GM23338 (cell line): ENCODE measurements around the gene VAT1. TPM values are rescaled to one million over a fixed set of nuclear protein-coding genes. Genes with fewer than 3 reads are reported as not detected.

Experiments
- ATAC-seq: fragments of 200-7000 bp; cut with Tn5 transposase; 3 replicates; pipeline ENCODE4 v1.9.1; 2020
- DNase-seq: peaks from one replicate; pipeline ENCODE4 v3.0.0-alpha.2; 2015; ENCODE audit warnings: low spot score
- H2AFZ ChIP-seq: fragments of 200-600 bp; sonication (generic); 2 replicates; pipeline ENCODE4 v1.8.0; 2016; ENCODE audit warnings: antibody characterized with exemption, mild to moderate bottlenecking, moderate library complexity
- H3F3A ChIP-seq: fragments of 200-600 bp; sonication (generic); replicated peaks from 2 replicates; pipeline ENCODE4 v1.8.0; 2017; ENCODE audit warnings: antibody characterized with exemption, mixed run types, low read depth
- H3K27ac ChIP-seq: fragments of 200-600 bp; sonication (generic); 2 replicates; pipeline ENCODE4 v1.6.1; 2016; ENCODE audit warnings: low read depth
- H3K27me3 ChIP-seq: fragments of 200-600 bp; sonication (generic); 2 replicates; pipeline ENCODE4 v1.8.0; 2016; ENCODE audit warnings: mild to moderate bottlenecking, mixed run types, moderate library complexity; ENCODE audit not compliant: insufficient read depth
- H3K36me3 ChIP-seq: fragments of 200-600 bp; sonication (generic); 2 replicates; pipeline ENCODE4 v1.8.0; 2016; ENCODE audit warnings: mild to moderate bottlenecking; ENCODE audit not compliant: insufficient read depth
- H3K4me1 ChIP-seq: fragments of 200-600 bp; sonication (generic); 2 replicates; pipeline ENCODE4 v1.8.0; 2016; ENCODE audit warnings: mild to moderate bottlenecking, moderate library complexity; ENCODE audit not compliant: insufficient read depth
- H3K4me2 ChIP-seq: fragments of 200-600 bp; sonication (generic); 2 replicates; pipeline ENCODE4 v1.7.1; 2017; ENCODE audit warnings: mixed run types
- H3K4me3 ChIP-seq: fragments of 200-600 bp; sonication (generic); 2 replicates; pipeline ENCODE4 v1.6.1; 2016; ENCODE audit warnings: mixed run types
- H3K79me2 ChIP-seq: fragments of 200-600 bp; sonication (generic); replicated peaks from 2 replicates; pipeline ENCODE4 v1.8.0; 2017; ENCODE audit warnings: mild to moderate bottlenecking; ENCODE audit not compliant: insufficient read depth
- H3K9me2 ChIP-seq: fragments of 200-600 bp; sonication (generic); 2 replicates; pipeline ENCODE4 v1.8.0; 2017; ENCODE audit not compliant: insufficient read depth
- H4K20me1 ChIP-seq: fragments of 200-600 bp; sonication (generic); replicated peaks from 2 replicates; pipeline ENCODE4 v1.8.0; 2017; ENCODE audit warnings: mild to moderate bottlenecking; ENCODE audit not compliant: insufficient read depth
- H3K27ac Mint-ChIP-seq: 2 replicates; pipeline ENCODE4 v1.8.0; 2020; ENCODE audit warnings: inconsistent platforms, mild to moderate bottlenecking, moderate library complexity, mixed read lengths
- H3K27me3 Mint-ChIP-seq: 3 replicates; pipeline ENCODE4 v1.8.0; 2022; ENCODE audit warnings: low read depth, mild to moderate bottlenecking, moderate library complexity, mixed read lengths, inconsistent platforms; ENCODE audit not compliant: insufficient read depth, poor library complexity
- H3K36me3 Mint-ChIP-seq: 3 replicates; pipeline ENCODE4 v1.8.0; 2021; ENCODE audit warnings: low read depth, mild to moderate bottlenecking, inconsistent platforms, moderate library complexity, mixed read lengths
- H3K4me1 Mint-ChIP-seq: 3 replicates; pipeline ENCODE4 v1.8.0; 2020; ENCODE audit warnings: mild to moderate bottlenecking, inconsistent platforms, mixed read lengths
- H3K4me3 Mint-ChIP-seq: 3 replicates; pipeline ENCODE4 v1.8.0; 2021; ENCODE audit warnings: moderate library complexity, mild to moderate bottlenecking, inconsistent platforms, mixed read lengths
- H3K9me3 Mint-ChIP-seq: 3 replicates; pipeline ENCODE4 v1.8.0; 2020; ENCODE audit warnings: moderate library complexity, mild to moderate bottlenecking, inconsistent platforms, mixed read lengths
- CREB1 ChIP-seq: fragments of 250-450 bp; sonication (Bioruptor Pico); IDR thresholded peaks from 2 replicates; pipeline ENCODE4 v1.5.0; 2020; ENCODE audit warnings: low read depth, mild to moderate bottlenecking, moderate library complexity
- JUNB ChIP-seq: IDR thresholded peaks from one replicate; pipeline ENCODE4 v1.6.1; 2016; ENCODE audit warnings: antibody characterized with exemption; ENCODE audit not compliant: unreplicated experiment
- NANOG ChIP-seq: IDR thresholded peaks from 2 replicates; pipeline ENCODE4 v1.6.1; 2016; ENCODE audit warnings: antibody characterized with exemption, borderline replicate concordance
- POLR2AphosphoS5 ChIP-seq: IDR thresholded peaks from 2 replicates; pipeline ENCODE4 v1.6.1; 2016; ENCODE audit warnings: antibody characterized with exemption, low read depth
- ZNF331 ChIP-seq: fragments of 250-450 bp; sonication (Bioruptor Pico); IDR thresholded peaks from 2 replicates; pipeline ENCODE4 v1.5.0; 2020; ENCODE audit warnings: low read depth, mild to moderate bottlenecking, moderate library complexity
- polyA plus RNA-seq: library from polyadenylated mRNA; unstranded; fragments of >200 nt; fragmentation: Nextera tagmentation; extraction: Ambion mirVana; gene quantifications from 2 replicates; pipeline ENCODE4 v1.2.1, GENCODE V29; 2016
- total RNA-seq: library from RNA; depleted of rRNA; stranded (reverse); fragments of >200 nt; shearing (Covaris generic); gene quantifications from 2 replicates; pipeline ENCODE4 v1.2.3, GENCODE V29; 2014
- TF ChIP-seq, protein P1 (sequence below): IDR thresholded peaks from one replicate; pipeline ENCODE4 v1.6.1; 2018; ENCODE audit warnings: antibody characterized with exemption; ENCODE audit not compliant: unreplicated experiment
- TF ChIP-seq, protein P2 (sequence below): IDR thresholded peaks from 2 replicates; pipeline ENCODE4 v1.6.1; 2016; ENCODE audit warnings: antibody characterized with exemption

VAT1 gene
- total and polyA plus RNA-seq, 2 experiments from 2014 or later: 233 to 300 TPM

DNA sequence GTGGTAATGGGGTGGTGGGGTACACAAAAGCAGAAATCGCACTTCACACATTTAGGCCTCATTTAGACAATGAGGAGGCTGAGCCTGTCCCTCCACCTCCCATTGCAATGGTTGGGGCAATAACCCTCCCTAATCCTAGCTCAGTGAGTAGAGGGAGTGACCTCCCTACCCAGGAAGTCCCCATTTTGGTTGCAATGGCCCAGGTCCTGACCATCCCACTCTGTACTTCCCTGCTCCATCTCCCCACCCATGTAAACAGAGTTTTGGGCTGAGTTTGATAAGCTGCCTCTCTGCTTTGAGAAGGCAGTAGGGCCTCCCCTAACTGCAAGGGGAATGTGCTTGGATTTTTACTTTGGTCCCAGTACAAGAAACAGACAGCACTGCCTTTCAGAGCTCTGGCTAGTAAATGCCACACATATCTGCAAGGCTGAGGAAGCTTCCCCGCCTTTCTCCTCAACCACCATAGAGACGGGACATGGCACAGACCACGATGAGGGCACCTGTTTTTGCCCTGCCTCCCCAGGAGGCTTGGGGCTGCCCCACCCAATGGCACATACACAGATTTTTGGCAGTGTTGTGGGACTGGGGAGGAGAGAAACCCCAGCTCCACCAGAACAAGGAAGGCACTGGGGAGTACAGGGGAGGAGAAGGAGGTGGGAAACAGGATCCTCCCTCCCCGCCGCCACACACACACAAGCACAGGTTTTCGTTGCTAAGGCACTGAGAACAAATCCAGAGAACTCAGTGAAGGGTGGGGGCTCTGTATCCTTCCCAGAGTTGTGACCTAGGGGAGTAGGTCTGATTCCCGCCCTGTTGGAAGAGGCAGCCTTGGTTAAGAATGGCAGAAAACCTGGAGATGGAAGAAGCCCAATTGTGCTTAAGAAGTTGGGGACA lies 7.3 kb downstream of the VAT1 start (continued):
- TF ChIP-seq, protein P1, sequence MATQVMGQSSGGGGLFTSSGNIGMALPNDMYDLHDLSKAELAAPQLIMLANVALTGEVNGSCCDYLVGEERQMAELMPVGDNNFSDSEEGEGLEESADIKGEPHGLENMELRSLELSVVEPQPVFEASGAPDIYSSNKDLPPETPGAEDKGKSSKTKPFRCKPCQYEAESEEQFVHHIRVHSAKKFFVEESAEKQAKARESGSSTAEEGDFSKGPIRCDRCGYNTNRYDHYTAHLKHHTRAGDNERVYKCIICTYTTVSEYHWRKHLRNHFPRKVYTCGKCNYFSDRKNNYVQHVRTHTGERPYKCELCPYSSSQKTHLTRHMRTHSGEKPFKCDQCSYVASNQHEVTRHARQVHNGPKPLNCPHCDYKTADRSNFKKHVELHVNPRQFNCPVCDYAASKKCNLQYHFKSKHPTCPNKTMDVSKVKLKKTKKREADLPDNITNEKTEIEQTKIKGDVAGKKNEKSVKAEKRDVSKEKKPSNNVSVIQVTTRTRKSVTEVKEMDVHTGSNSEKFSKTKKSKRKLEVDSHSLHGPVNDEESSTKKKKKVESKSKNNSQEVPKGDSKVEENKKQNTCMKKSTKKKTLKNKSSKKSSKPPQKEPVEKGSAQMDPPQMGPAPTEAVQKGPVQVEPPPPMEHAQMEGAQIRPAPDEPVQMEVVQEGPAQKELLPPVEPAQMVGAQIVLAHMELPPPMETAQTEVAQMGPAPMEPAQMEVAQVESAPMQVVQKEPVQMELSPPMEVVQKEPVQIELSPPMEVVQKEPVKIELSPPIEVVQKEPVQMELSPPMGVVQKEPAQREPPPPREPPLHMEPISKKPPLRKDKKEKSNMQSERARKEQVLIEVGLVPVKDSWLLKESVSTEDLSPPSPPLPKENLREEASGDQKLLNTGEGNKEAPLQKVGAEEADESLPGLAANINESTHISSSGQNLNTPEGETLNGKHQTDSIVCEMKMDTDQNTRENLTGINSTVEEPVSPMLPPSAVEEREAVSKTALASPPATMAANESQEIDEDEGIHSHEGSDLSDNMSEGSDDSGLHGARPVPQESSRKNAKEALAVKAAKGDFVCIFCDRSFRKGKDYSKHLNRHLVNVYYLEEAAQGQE: no peak
- TF ChIP-seq POLR2AphosphoS5 (no peak), NANOG (no peak)

DNA sequence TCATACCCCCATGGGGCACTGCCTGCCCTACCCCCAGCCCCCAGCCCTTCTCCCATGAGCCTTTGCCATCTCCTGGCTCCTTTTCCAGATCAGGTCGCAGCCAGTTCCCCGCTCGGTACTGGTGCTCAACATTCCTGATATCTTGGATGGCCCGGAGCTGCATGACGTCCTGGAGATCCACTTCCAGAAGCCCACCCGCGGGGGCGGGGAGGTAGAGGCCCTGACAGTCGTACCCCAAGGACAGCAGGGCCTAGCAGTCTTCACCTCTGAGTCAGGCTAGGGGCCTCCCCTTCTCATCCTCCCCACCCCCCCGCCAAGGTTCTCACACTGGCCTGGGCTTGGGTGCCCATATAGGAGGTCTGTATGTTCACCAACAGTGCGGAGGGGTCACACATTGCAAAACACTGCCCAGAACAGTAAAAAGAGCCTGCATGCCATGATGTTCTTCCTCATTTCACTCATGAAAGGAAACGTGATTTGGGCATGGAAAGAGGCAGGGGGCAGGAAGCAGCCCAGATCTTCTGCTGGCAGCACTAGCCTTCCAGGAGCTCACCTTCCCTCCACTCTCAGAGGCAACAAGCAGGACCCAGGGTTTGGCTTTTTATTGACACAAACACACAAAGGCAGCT lies 8.1 kb downstream of the VAT1 start:
- Histone ChIP-seq H3K27me3 (no peaks in the 10 kb centered on the region), H3K36me3 (peaks cover 9% of the 10 kb centered on the region; the same call in 1 of the 2 replicates), H3K79me2 (peaks cover 12% of the 10 kb centered on the region), H2AFZ (no peak overlapping the region), H4K20me1 (peaks cover 4% of the 10 kb centered on the region; the same call in 1 of the 2 replicates), H3K4me3 (no peak overlapping the region), H3K27ac (peak overlapping the region; percentile 69; the same call in 1 of the 2 replicates), H3K9me2 (no peaks in the 10 kb centered on the region), H3K4me1 (peaks cover 10% of the 10 kb centered on the region), H3F3A (no peaks in the 10 kb centered on the region), H3K4me2 (no peak overlapping the region)
- peaks cover 5% of the 10 kb centered on the region for H3K27me3 Mint-ChIP-seq
- no peak for TF ChIP-seq JUNB
- TF ChIP-seq, protein P2, sequence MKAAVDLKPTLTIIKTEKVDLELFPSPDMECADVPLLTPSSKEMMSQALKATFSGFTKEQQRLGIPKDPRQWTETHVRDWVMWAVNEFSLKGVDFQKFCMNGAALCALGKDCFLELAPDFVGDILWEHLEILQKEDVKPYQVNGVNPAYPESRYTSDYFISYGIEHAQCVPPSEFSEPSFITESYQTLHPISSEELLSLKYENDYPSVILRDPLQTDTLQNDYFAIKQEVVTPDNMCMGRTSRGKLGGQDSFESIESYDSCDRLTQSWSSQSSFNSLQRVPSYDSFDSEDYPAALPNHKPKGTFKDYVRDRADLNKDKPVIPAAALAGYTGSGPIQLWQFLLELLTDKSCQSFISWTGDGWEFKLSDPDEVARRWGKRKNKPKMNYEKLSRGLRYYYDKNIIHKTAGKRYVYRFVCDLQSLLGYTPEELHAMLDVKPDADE: no peak
- no peak for TF ChIP-seq ZNF331 (CRISPR knock-in tag)
- no peak for TF ChIP-seq CREB1 (CRISPR knock-in tag)
- TF ChIP-seq POLR2AphosphoS5: peak; percentile 29; the same call in 1 of the 2 replicates
- H3K4me1 Mint-ChIP-seq: peaks cover 42% of the 10 kb centered on the region
- H3K36me3 Mint-ChIP-seq: peaks cover 45% of the 10 kb centered on the region
- H3K9me3 Mint-ChIP-seq: no peaks in the 10 kb centered on the region
- DNase-seq (no peak), ATAC-seq (peak; percentile 23; the same call in 2 of the 3 replicates)
- no peak overlapping the region; the same call in 2 of the 3 replicates for H3K4me3 Mint-ChIP-seq
- no peak overlapping the region; the same call in 1 of the 2 replicates for H3K27ac Mint-ChIP-seq
